Lower leg skin (tissue), 4 donors: Measurements from ENCODE around the gene MACROD1. TPM values are rescaled to one million over a fixed set of nuclear protein-coding genes. Genes with fewer than 3 reads are reported as not detected.
A peak's percentile ranks its signal among the peaks of the same experiment; 100 is the strongest.

Source experiments
- DNase-seq, 2 donors: peaks; one replicate each; pipeline ENCODE4 v3.0.0-alpha.2; 2019; ENCODE audit warnings: low spot score in 2 of 2
- H3K4me3 ChIP-seq: fragments of 200-600 bp; sonication (generic); 2 replicates; pipeline ENCODE4 v1.5.1; 2017; ENCODE audit warnings: mild to moderate bottlenecking, low read depth; ENCODE audit not compliant: poor library complexity, severe bottlenecking
- POLR2A ChIP-seq, 2 donors: fragments of 450-650 bp; IDR thresholded peaks; one replicate each; pipeline ENCODE4 v1.6.1; 2016 to 2017; ENCODE audit warnings: antibody characterized with exemption in 2 of 2, mild to moderate bottlenecking in 1 of 2, moderate library complexity in 1 of 2
- WGBS, 2 donors: methylation state at CpG; one replicate each; pipeline ENCODE4 v1.1.5; 2018; 5-methylcytosine and 5-hydroxymethylcytosine counted together
- intact Hi-C: fragments of 100-400 bp; cut with DNase I; formaldehyde crosslinking; loops from one replicate; pipeline ENCODE4 v1.15.0; 2023; ENCODE audit warnings: low total_unique reads
- total RNA-seq, 4 donors: library from RNA; depleted of rRNA; stranded (reverse); fragments of >200 nt; gene quantifications; one replicate each; pipeline ENCODE4 v1.1.0, GENCODE V29; 2016
- TF ChIP-seq, protein P1 (sequence below), 3 donors: fragments of 450-650 bp; IDR thresholded peaks; one replicate each; pipeline ENCODE4 v1.5.1; 2016; ENCODE audit warnings: antibody characterized with exemption in 3 of 3, mild to moderate bottlenecking in 3 of 3, moderate library complexity in 2 of 3

MACROD1 gene
- total RNA-seq, 4 donors from 2014 or later, result 44.8 to 74.8 (median 55.6) TPM

DNA sequence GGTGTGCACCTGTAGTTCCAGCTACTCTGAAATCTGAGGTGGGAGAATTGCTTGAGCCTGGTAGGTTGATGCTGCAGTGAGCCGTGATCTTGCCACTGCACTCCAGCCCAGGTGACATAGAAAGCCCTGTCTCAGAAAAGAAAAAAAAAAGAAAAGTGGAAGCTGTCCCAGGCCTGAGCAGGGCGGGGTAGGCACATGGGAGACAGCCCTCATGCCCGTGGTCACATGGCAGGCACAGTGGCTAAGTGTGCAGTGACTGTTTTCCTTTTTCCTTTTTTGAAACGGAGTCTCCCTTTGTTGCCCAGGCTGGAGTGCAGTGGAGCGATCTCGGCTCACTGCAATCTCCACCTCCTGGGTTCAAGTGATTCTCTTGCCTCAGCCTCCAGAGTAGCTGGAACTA lies 171.9 kb downstream of the MACROD1 start:
- H3K4me3 ChIP-seq, result no peak overlapping the region
- no peak for DNase-seq
- TF ChIP-seq POLR2A (IDR thresholded peaks at IDR 0.05), result no peak
- TF ChIP-seq, protein P1, sequence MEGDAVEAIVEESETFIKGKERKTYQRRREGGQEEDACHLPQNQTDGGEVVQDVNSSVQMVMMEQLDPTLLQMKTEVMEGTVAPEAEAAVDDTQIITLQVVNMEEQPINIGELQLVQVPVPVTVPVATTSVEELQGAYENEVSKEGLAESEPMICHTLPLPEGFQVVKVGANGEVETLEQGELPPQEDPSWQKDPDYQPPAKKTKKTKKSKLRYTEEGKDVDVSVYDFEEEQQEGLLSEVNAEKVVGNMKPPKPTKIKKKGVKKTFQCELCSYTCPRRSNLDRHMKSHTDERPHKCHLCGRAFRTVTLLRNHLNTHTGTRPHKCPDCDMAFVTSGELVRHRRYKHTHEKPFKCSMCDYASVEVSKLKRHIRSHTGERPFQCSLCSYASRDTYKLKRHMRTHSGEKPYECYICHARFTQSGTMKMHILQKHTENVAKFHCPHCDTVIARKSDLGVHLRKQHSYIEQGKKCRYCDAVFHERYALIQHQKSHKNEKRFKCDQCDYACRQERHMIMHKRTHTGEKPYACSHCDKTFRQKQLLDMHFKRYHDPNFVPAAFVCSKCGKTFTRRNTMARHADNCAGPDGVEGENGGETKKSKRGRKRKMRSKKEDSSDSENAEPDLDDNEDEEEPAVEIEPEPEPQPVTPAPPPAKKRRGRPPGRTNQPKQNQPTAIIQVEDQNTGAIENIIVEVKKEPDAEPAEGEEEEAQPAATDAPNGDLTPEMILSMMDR (IDR thresholded peaks at IDR 0.05), result no peak
- WGBS, 2 donors, result 42 to 54% methylated on average over 6 of the region's 6 CpGs
- intact Hi-C loops, result no loop called here

DNA sequence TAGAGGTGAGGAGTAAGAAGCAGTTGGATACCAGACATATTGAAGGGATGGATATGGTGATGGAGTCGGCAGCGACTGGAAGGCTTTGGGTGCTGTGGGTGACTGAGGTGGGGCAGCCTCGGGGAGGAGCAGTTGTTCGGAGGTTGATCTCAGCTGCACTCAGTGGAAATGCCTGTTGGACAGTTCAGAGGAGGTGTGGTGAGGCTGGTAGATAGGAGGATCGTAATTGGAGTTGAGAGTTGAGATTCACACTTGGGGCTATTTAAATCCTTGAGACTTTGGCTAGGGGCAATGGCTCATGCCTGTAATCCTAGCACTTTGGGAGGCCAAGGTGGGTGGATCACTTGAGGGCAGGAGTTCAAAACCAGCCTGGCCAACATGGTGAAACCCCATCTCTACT lies 172.8 kb downstream of the MACROD1 start:
- H3K4me3 ChIP-seq, result no peak overlapping the region
- TF ChIP-seq, protein P1 (IDR thresholded peaks at IDR 0.05), result no peak
- TF ChIP-seq POLR2A (IDR thresholded peaks at IDR 0.05), result no peak
- intact Hi-C loops, result no loop called here
- WGBS, 2 donors, result 73 to 89% methylated on average over 5 of the region's 5 CpGs
- no peak for DNase-seq

DNA sequence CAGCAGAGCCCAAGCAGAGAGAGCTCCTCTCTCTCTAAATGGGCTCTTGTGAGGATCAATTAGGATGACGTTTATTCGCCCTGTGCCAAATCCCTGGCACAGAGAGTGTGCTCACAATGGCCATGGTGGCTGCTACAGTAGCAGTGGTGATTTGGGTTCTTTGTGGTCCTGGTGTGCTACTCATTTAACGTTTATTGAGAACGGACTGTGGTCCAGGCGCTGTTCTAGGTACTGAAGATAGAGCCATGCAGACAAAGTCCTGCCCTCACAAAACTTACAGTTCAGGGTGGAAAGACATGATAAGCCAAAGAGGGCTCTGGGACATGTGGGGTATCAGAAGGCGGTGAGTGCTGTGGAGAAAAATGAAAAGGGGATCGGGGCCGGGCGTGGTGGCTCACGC lies 174.4 kb downstream of the MACROD1 start:
- H3K4me3 ChIP-seq, result no peak overlapping the region
- TF ChIP-seq, protein P1 (IDR thresholded peaks at IDR 0.05), result no peak
- no peak for TF ChIP-seq POLR2A (IDR thresholded peaks at IDR 0.05)
- WGBS, 2 donors, result 84 to 85% methylated on average over 10 of the region's 10 CpGs
- intact Hi-C loops, result no loop called here
- no peak for DNase-seq

DNA sequence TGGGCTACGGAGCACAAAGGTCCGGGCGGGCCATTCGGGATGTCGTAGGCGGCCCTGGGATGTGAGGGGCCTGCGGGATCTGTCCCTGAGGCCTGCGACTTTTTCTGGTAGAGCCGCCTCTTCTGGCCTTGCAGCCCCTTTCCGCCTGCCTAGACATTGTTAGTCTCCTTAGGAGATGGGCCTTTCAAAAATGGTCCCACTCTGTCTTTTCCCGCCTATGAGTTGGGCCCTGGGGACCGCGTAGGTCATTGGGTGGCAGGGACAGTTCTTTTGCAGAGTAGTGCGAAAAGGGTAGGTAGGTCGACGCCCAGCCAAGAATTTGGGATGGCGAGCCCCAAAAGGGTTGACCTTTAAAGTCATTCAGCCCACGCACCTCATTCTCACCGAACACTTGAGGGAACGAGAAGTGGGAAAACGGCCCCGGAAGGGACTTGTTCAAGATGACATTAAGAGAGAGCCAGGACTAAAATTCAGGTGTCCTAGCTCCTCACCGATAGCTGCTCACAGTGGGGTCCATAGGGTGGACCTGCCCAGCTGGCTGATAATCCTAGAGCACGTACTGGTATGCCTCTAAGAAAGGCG lies 178.9 kb downstream of the MACROD1 start:
- intact Hi-C loops, result no loop called here
- TF ChIP-seq, protein P1 (IDR thresholded peaks at IDR 0.05), result no peak
- TF ChIP-seq POLR2A (IDR thresholded peaks at IDR 0.05), result no peak
- H3K4me3 ChIP-seq, result peak overlapping the region; percentile 91
- DNase-seq, result no peak
- 38 to 41% methylated on average over 18 to 24 of the region's 25 CpGs for WGBS, 2 donors

DNA sequence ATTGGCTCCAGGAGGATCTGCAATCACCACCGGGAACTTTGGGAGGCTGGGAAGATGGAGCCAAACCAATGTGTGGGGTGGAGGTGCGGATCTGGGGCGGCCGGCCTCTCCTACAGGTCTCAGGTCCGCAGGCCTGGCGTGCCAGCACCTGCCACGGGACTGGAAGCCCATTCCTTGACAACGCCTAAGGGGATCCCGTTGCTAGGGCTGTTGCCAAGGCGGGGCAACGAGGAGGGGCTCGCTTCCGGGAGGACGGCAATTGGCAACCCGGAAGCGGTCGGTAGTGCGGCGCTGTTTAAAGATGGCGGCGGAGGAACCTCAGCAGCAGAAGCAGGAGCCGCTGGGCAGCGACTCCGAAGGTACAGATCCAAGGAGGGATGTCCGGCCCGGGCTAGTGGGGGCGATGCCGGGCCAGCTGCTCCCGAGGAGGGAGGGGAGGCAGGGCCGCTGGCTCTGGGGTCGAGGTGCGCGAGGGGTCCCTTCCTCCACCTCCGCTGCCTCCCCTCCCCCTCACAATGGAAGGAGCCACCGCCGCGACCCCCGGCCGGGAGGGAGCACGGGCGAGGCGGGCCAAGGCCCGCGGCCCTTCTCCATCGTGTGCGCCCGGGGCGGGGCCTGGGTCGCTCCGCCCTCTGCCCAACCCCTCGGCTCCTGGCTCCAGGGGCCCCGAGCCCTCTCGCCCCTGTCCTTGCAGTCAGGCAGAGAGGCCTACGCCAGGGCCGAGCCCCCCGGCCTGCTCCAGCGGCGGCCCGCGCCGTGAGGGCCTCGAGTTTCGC lies 179.6 kb downstream of the MACROD1 start, which contains the start of gene OTUB1:
OTUB1 (plus strand) TSS at position 283 of the 776 bp plus-strand sequence; CDS start at position 302, 19 bp downstream.
- H3K4me3 ChIP-seq, result peak within 1 kb of the TSS; percentile 91
- DNase-seq, result peak; percentile 90 to 98
- WGBS, 2 donors, result 0 to 2% methylated on average over 12 to 46 of the region's 63 CpGs
- intact Hi-C loops, result no loop called here
- TF ChIP-seq, protein P1 (IDR thresholded peaks at IDR 0.05), result no peak
- TF ChIP-seq POLR2A (IDR thresholded peaks at IDR 0.05), result peak in 1 of 2 donors; percentile 11
